GM19397 (cell line): Measurements from ENCODE around the gene CBR1.
"Not testable (repeated sequence)": the region's sequence is repeated elsewhere in the genome, so short reads cannot be mapped to it uniquely, and the experiment has no call there.

Source experiments
- ATAC-seq: cut with Tn5 transposase; IDR thresholded peaks from one replicate; pipeline ENCODE4 v1.9.1; 2021; ENCODE audit warnings: mild to moderate bottlenecking, moderate library complexity; ENCODE audit not compliant: unreplicated experiment

CBR1 gene

GRCh38 chr21:36077758-36078157 is 7.9 kb downstream of the CBR1 start:
- ATAC-seq: no peak

DNA sequence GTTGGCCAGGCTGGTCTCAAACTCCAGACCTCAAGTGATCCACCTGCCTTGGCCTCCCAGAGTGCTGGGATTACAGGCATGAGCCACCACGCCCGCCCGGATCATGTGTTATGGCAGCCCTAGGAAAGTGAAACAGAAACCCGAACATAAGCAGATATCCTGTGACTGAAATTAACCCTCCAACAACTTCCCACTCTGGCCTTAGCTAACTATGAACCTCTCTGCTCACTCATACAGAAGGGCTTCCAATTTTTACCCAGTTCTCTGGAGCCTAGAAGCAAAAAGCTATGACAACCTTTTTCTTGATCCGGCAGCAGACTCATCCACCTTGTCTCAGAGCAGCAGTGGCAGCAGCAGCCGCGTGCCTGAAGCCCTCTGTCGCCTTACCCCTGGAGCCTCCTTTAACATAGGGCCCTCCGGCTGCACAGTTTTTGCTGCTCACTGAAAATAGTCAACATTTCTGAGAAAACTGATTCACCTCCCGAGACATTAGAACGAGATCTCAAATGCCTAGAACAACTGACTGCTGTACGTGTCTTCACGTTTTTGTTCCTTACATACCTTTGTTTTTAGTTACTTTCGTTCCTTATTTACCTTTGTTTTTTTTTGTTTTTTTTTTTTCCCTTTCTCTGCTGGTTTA is 9.3 kb downstream of the CBR1 start:
- ATAC-seq: no peak

DNA sequence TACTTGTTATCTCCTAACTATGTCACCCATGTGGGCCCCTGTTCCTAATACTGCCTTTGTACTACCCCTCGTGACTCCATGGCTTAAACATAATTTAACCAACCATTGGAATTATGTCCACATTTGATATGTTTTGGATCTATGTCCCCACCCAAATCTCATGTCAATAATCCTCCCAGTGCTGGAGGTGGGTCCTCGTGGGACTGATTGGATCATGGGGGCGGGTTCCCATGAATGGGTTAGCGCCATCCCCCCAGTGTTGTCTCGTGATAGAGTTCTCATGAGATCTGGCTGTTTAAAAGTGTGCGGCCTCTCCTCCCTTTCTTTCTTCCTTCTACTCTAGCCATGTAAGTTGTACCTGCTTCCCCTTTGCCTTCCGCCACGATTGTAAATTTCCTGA is 9.8 kb downstream of the CBR1 start:
- ATAC-seq: no peak

- ATAC-seq: no peak
Observed at GRCh38 chr21:36080386-36080785, 10.6 kb downstream of the CBR1 start.

GRCh38 chr21:36082237-36082664 is 12.4 kb downstream of the CBR1 start:
- no peak for ATAC-seq

- no peak for ATAC-seq
Observed at GRCh38 chr21:36087362-36088138, 17.7 kb downstream of the CBR1 start.

DNA sequence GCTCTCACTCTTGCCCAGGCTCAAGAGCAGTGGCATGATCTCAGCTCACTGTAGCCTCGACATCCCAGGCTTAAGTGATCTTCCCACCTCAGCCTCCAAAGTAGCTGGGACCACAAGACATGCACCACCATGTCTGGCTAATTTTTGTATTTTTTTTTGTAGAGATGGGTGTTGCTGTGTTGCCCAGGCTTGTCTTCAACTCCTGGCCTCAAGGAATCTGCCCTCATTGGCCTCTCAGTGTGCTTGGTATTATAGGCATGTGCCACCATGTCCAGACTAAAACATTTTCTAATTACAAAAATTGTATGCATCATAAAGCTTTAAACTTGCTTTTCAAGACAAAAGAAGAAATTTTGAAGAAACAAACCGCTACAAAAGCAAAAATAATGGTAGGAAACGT is 20.1 kb downstream of the CBR1 start:
- no peak for ATAC-seq

DNA sequence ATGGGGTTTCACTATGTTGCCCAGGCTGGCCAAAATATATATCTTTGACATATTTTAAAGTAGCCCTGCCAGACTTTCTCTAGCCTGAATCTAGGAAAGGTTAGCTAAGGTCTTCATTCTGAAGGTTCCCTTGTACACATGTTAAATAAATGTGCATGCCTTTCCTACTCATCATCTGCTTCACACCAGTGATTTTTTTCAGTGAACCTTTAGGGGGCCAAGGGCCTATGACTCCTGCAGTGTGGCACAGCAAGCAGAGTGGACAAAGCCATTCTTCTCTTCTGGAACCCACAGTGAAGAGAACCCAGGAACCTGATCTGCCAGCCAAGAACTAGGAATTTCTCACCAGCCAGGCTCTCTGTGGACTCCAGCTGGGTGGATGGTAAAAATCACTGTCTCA is 22.9 kb downstream of the CBR1 start:
- ATAC-seq: no peak

GRCh38 chr21:36093512-36093911 is 23.7 kb downstream of the CBR1 start:
- ATAC-seq: no peak

- no peak for ATAC-seq
Observed at GRCh38 chr21:36096398-36097290, 26.8 kb downstream of the CBR1 start.

- ATAC-seq: no peak
Observed at GRCh38 chr21:36097427-36098181, 27.8 kb downstream of the CBR1 start.

DNA sequence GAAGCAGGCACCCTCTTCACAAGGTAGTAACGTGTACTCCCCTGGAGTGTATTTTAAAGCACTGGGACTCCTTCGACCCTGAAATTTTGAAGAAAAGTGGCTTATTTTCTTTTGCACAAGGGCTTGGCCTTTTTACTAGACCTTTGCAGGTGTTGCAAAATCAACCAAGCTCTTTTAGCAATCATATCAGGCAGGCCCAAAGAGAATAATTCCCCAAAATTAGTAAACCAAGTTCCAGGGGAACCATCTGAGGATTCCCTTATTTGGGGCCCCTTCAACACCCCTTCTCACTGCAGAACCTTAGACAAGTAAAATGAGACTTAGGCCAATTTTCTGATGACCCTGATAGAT is 28.3 kb downstream of the CBR1 start:
- ATAC-seq: no peak

DNA sequence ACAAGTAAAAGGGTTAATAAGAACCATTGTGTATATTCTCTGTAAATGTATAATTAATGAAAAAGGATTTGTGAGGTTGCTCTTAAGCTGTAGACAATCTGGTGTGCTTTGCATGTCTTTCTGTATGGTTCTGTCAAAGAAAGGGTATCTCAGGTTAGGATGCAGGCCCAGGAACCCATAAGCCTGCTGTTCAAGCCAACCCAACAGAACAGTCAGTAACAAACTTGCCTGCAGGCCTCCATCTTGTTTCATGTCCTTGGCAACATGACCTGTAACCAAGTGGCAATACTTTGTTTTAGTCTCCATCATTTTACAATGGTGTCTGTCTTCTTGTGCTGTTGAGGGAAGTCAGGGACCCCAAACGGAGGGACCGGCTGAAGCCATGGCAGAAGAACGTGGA is 29.2 kb downstream of the CBR1 start:
- ATAC-seq: no peak

- not testable (repeated sequence) for ATAC-seq
Observed at GRCh38 chr21:36099695-36100211, 29.9 kb downstream of the CBR1 start.

DNA sequence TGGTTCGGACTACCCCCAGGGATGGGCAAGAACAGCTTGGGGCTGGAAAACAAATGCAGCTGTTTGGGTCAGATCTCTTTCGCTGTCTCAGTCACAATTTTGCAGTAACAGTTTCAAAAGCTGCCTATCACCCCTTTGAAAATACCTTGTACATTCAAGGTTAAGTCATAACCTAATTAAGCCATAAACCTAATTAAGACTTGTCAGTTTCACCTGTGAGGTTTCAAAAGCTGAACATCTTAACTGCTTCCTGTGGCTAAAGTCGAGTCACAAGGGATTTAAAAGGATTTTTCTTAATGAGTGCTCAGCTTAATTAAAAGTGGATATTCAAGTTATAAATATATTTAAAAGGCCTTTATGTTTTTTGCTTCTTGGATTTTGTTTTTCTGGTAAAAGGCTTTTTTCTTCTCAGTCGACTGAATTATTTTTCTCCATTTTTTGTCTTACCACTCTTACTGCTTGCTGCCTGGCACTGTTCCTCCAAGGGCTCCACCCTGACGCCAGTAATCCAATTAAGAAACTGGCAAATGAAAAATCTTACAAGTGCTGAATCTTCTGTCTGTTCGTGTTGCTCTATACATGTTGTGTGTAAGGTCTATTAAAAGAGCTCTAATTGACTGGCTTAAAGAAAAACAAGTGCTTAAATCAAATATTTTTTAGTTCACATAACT is 31.3 kb downstream of the CBR1 start:
- ATAC-seq: no peak

DNA sequence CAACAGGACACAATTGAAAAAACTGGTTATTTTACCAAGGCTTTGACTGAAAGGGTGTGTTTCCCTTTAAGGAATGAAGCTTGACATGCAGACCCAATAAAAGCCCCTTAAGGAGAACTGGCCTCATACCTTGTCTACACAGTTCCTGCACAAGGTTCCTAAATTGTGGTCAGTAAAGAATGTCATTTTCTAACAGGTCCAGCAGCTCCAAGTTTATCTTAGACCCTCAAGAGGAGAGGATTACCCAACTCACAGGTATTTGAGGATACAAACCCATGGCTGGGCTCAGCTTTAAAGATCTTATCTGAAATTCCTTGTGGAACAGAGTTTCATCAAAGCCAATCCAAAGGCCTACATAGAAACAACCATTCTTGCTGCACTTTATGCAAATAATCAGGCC is 33.6 kb downstream of the CBR1 start:
- no peak for ATAC-seq

- no peak for ATAC-seq
Observed at GRCh38 chr21:36104317-36105300, 34.8 kb downstream of the CBR1 start.

- no peak for ATAC-seq
Observed at GRCh38 chr21:36105327-36105842, 35.6 kb downstream of the CBR1 start.

DNA sequence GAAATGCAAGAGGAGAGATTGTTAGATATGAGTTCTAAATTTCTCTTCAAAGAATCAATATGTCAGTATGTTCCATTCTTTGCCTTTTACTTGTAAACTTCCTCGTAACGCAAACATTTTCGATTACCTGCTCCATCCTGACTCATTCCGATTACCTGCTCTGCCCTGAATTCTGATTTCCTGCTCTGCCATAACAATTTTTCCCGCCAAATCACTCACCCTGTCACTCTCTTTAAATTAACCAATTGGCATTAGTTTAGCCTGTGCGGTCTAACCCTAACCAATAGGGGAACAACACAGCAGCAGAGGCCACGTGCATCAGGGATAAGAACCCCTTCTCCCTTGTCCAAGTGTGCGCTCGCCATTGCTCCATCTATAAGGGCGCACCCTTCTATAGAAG is 40.0 kb downstream of the CBR1 start:
- ATAC-seq: no peak
